ENCODE measurements around the gene LILRA1. TPM values are rescaled to one million over a fixed set of nuclear protein-coding genes. Genes with fewer than 3 reads are reported as not detected.

The LILRA1 gene
- total RNA-seq, 1 donor from 2014 or later: 7.6 TPM

GRCh38 chr19:54606891-54607784 lies 13.7 kb downstream of the LILRA1 start:
- peak; percentile 76 to 80 for ATAC-seq
- no peak for DNase-seq

GRCh38 chr19:54607785-54608150 lies 14.3 kb downstream of the LILRA1 start:
- intact Hi-C loops (cut with DNase I): no loop called here
- no peak for ATAC-seq
- Histone ChIP-seq H3K4me1 (no peaks in the 10 kb centered on the region), H3K27me3 (ENCODE audit: low read depth) (peaks cover 3% of the 10 kb centered on the region), H3K27ac (no peak overlapping the region), H3K9me3 (no peaks in the 10 kb centered on the region), H3K4me3 (no peak overlapping the region), H3K36me3 (no peaks in the 10 kb centered on the region)
- TF ChIP-seq CTCF (IDR thresholded peaks at IDR 0.05): no peak
- no peak for DNase-seq

More at GRCh38 chr19:54606891-54607784, 13.7 kb downstream of the LILRA1 start:
- H3K4me1 ChIP-seq: no peaks in the 10 kb centered on the region
- H3K9me3 ChIP-seq: no peaks in the 10 kb centered on the region
- peaks cover 3% of the 10 kb centered on the region for H3K27me3 ChIP-seq (ENCODE audit: low read depth)
- H3K27ac ChIP-seq: no peak overlapping the region
- no peak overlapping the region for H3K4me3 ChIP-seq
- H3K36me3 ChIP-seq: no peaks in the 10 kb centered on the region
- no peak for TF ChIP-seq CTCF (IDR thresholded peaks at IDR 0.05)
- intact Hi-C loops (cut with DNase I): no loop called here

GRCh38 chr19:54608205-54608604 lies 14.8 kb downstream of the LILRA1 start:
- no peak for TF ChIP-seq CTCF (IDR thresholded peaks at IDR 0.05)
- Histone ChIP-seq H3K4me1 (no peaks in the 10 kb centered on the region), H3K9me3 (no peaks in the 10 kb centered on the region), H3K4me3 (no peak overlapping the region), H3K27me3 (ENCODE audit: low read depth) (peaks cover 3% of the 10 kb centered on the region), H3K36me3 (no peaks in the 10 kb centered on the region), H3K27ac (no peak overlapping the region)
- intact Hi-C loops (cut with DNase I): no loop called here
- DNase-seq (no peak), ATAC-seq (no peak)

GRCh38 chr19:54608792-54609191 lies 15.4 kb downstream of the LILRA1 start:
- intact Hi-C loops (cut with DNase I): no loop called here
- Histone ChIP-seq H3K27ac (no peak overlapping the region), H3K36me3 (no peaks in the 10 kb centered on the region), H3K9me3 (no peaks in the 10 kb centered on the region), H3K27me3 (ENCODE audit: low read depth) (peaks cover 3% of the 10 kb centered on the region), H3K4me1 (no peaks in the 10 kb centered on the region), H3K4me3 (no peak overlapping the region)
- no peak for TF ChIP-seq CTCF (IDR thresholded peaks at IDR 0.05)
- no peak for ATAC-seq
- DNase-seq: no peak

- H3K27ac ChIP-seq: no peak overlapping the region
- H3K36me3 ChIP-seq: no peaks in the 10 kb centered on the region
- no peak for TF ChIP-seq CTCF (IDR thresholded peaks at IDR 0.05)
- H3K27me3 ChIP-seq (ENCODE audit: low read depth): peaks cover 3% of the 10 kb centered on the region
- DNase-seq: no peak
- H3K4me1 ChIP-seq: no peaks in the 10 kb centered on the region
- intact Hi-C loops (cut with DNase I): no loop called here
- no peak for ATAC-seq
- H3K4me3 ChIP-seq: no peak overlapping the region
- H3K9me3 ChIP-seq: no peaks in the 10 kb centered on the region
These were observed 15.9 kb downstream of the LILRA1 start for GRCh38 chr19:54609356-54609791.
